ENCODE results near the gene L3MBTL4. TPM values are rescaled to one million over a fixed set of nuclear protein-coding genes. Genes with fewer than 3 reads are reported as not detected.

The L3MBTL4 gene
- polyA plus RNA-seq, 1 of the 3 experiments (the other 2 are of a cell fraction), result 0.02 TPM

GRCh38 chr18:6413579-6414117, 1.1 kb downstream of the L3MBTL4 start (continued):
- no peak for TF ChIP-seq TAF1 (IDR thresholded peaks at IDR 0.05; ENCODE audit: borderline replicate concordance, low read depth, low read length)

DNA sequence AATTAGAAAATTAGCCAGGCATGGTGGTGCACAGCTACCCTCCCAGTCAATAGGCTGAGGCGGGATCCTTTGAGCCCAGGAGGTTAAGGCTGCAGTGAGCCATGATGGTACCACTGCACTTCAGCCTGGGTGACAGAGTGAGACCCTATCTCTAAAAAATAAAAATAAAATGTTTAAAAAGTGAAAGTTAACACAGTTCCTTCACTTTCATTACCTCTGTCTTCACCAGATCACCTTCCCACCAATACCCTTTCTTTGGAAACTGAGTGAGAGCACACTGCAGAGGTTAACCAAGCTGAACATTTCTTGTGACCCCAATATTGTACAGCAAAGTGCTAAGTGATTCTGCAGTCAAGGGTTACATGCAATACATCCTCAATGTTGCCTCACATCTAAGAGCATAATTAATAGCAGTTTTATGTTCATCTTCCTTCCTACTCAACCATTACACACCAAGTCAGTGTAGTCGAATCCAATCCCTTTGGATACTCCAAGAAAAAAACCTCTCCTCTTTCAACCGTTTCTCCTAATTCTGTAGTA, 1.7 kb downstream of the L3MBTL4 start:
- no peak overlapping the region for H3K4me3 ChIP-seq (ENCODE audit: low read depth in 2 of 2, low read length in 1 of 2)
- H3K79me2 ChIP-seq (ENCODE audit: insufficient read depth), result no peaks in the 10 kb centered on the region
- H3K36me3 ChIP-seq (replicated peaks in 1 of 2; ENCODE audit: control insufficient read depth in 1 of 2, insufficient read depth in 2 of 2, low read length in 1 of 2), result no peaks in the 10 kb centered on the region
- TF ChIP-seq MEF2A (IDR thresholded peaks at IDR 0.05; ENCODE audit: borderline replicate concordance, low read depth), result no peak
- ChIA-PET CTCF (interaction anchor here (1.1 kb wide), 1 partner anchor 11 kb away, joined by 4 read pairs; no protein-coding TSS in a partner anchor), POLR2A (no interaction called here)
- H3K4me2 ChIP-seq, result no peak overlapping the region
- no peaks in the 10 kb centered on the region for H4K20me1 ChIP-seq (ENCODE audit: insufficient read depth)
- H3K9me3 ChIP-seq, result no peaks in the 10 kb centered on the region
- peaks cover 0 to 6% of the 10 kb centered on the region in 2 experiments; a peak in 1 of 4 replicates for H3K4me1 ChIP-seq (ENCODE audit: control insufficient read depth in 1 of 2, insufficient read depth in 2 of 2, low read depth in 1 of 2, low read length in 1 of 2)
- H3F3A ChIP-seq (replicated peaks; ENCODE audit: insufficient read depth), result no peaks in the 10 kb centered on the region
- DNase-seq, result no peak
- H2AFZ ChIP-seq (ENCODE audit: low read depth), result no peak overlapping the region
- no peak overlapping the region for H3K27ac ChIP-seq (ENCODE audit: low read depth in 2 of 2, low read length in 1 of 2)
- H3K27me3 ChIP-seq (ENCODE audit: insufficient read depth), result peaks cover 18% of the 10 kb centered on the region; the same call in 1 of the 2 replicates
- no peak overlapping the region for H3K9ac ChIP-seq
- H3K9me2 ChIP-seq, result no peaks in the 10 kb centered on the region
- 76% methylated on average over 3 of the region's 3 CpGs for WGBS (ENCODE audit: low lambda C conversion rate)

DNA sequence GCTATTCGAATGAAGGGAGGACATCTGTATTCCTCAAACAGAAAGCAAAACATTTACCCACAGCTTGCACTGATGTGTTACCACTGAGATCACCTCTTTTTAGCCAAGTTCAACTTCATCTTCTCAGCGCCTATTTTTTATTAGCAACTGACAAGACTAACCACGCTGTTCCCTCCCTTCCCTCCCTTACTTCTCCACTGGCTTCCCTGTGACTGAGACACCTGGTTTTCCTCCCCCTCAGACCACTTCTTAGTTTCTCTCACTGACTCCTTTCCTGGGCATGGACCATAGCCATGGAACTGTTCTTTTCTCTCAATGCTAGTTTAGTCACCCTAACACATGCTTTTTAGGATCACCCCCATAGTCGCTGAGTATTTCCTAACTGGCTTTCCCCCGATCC, 3.3 kb downstream of the L3MBTL4 start:
- ChIA-PET POLR2A (no interaction called here), CTCF (no interaction called here)
- H3K4me1 ChIP-seq (ENCODE audit: control insufficient read depth in 1 of 2, insufficient read depth in 2 of 2, low read depth in 1 of 2, low read length in 1 of 2), result peaks cover 0 to 6% of the 10 kb centered on the region in 2 experiments; a peak in 1 of 4 replicates
- no peak overlapping the region for H3K27ac ChIP-seq (ENCODE audit: low read depth in 2 of 2, low read length in 1 of 2)
- no peak for DNase-seq
- H3F3A ChIP-seq (replicated peaks; ENCODE audit: insufficient read depth), result no peaks in the 10 kb centered on the region
- TF ChIP-seq RAD21 (IDR thresholded peaks at IDR 0.05; ENCODE audit: low read length), result no peak
- TF ChIP-seq EZH2phosphoT487 (IDR thresholded peaks at IDR 0.05; ENCODE audit: borderline replicate concordance, low read depth), result no peak
- TF ChIP-seq FOXM1 (IDR thresholded peaks at IDR 0.05; ENCODE audit: low read depth), result no peak
- TF ChIP-seq, protein P1, sequence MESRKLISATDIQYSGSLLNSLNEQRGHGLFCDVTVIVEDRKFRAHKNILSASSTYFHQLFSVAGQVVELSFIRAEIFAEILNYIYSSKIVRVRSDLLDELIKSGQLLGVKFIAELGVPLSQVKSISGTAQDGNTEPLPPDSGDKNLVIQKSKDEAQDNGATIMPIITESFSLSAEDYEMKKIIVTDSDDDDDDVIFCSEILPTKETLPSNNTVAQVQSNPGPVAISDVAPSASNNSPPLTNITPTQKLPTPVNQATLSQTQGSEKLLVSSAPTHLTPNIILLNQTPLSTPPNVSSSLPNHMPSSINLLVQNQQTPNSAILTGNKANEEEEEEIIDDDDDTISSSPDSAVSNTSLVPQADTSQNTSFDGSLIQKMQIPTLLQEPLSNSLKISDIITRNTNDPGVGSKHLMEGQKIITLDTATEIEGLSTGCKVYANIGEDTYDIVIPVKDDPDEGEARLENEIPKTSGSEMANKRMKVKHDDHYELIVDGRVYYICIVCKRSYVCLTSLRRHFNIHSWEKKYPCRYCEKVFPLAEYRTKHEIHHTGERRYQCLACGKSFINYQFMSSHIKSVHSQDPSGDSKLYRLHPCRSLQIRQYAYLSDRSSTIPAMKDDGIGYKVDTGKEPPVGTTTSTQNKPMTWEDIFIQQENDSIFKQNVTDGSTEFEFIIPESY (IDR thresholded peaks at IDR 0.05; ENCODE audit: borderline replicate concordance, low read depth), result no peak
- TF ChIP-seq EP300 (IDR thresholded peaks at IDR 0.05; ENCODE audit: borderline replicate concordance in 1 of 2, low read depth in 1 of 2, low read length in 1 of 2), result no peak
- no peak for TF ChIP-seq RFX5 (IDR thresholded peaks at IDR 0.05; ENCODE audit: low read length)
- no peaks in the 10 kb centered on the region for H3K36me3 ChIP-seq (replicated peaks in 1 of 2; ENCODE audit: control insufficient read depth in 1 of 2, insufficient read depth in 2 of 2, low read length in 1 of 2)
- H3K9me3 ChIP-seq, result no peaks in the 10 kb centered on the region
- WGBS (ENCODE audit: low lambda C conversion rate), result 68% methylated on average over 5 of the region's 5 CpGs
- no peak overlapping the region for H3K9ac ChIP-seq
- H3K27me3 ChIP-seq (ENCODE audit: insufficient read depth), result peaks cover 18% of the 10 kb centered on the region; the same call in 1 of the 2 replicates
- H3K79me2 ChIP-seq (ENCODE audit: insufficient read depth), result no peaks in the 10 kb centered on the region
- no peak overlapping the region for H3K4me3 ChIP-seq (ENCODE audit: low read depth in 2 of 2, low read length in 1 of 2)
- H4K20me1 ChIP-seq (ENCODE audit: insufficient read depth), result no peaks in the 10 kb centered on the region
- H3K4me2 ChIP-seq, result no peak overlapping the region
- no peak overlapping the region for H2AFZ ChIP-seq (ENCODE audit: low read depth)
- H3K9me2 ChIP-seq, result no peaks in the 10 kb centered on the region

Data from SK-N-SH (cell line).